ENCODE data around the gene ERC2. TPM values are rescaled to one million over a fixed set of nuclear protein-coding genes. Genes with fewer than 3 reads are reported as not detected.

The ERC2 gene
- total RNA-seq, 1 donor from 2014 or later = 1.5 TPM

- no peak overlapping the region for H3K27ac ChIP-seq
- no peak overlapping the region for H3K4me3 ChIP-seq
- ATAC-seq = no peak
- intact Hi-C loops (cut with DNase I) = no loop called here
- no peaks in the 10 kb centered on the region for H3K4me1 ChIP-seq
- no peaks in the 10 kb centered on the region for H3K36me3 ChIP-seq
- no peaks in the 10 kb centered on the region for H3K9me3 ChIP-seq
- TF ChIP-seq, protein P1, sequence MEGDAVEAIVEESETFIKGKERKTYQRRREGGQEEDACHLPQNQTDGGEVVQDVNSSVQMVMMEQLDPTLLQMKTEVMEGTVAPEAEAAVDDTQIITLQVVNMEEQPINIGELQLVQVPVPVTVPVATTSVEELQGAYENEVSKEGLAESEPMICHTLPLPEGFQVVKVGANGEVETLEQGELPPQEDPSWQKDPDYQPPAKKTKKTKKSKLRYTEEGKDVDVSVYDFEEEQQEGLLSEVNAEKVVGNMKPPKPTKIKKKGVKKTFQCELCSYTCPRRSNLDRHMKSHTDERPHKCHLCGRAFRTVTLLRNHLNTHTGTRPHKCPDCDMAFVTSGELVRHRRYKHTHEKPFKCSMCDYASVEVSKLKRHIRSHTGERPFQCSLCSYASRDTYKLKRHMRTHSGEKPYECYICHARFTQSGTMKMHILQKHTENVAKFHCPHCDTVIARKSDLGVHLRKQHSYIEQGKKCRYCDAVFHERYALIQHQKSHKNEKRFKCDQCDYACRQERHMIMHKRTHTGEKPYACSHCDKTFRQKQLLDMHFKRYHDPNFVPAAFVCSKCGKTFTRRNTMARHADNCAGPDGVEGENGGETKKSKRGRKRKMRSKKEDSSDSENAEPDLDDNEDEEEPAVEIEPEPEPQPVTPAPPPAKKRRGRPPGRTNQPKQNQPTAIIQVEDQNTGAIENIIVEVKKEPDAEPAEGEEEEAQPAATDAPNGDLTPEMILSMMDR (IDR thresholded peaks at IDR 0.05) = no peak
- H3K27me3 ChIP-seq (ENCODE audit: low read depth) = no peaks in the 10 kb centered on the region
- DNase-seq = no peak
These were observed 947.1 kb downstream of the ERC2 start for GRCh38 chr3:55521064-55521737.

- ATAC-seq = no peak
- TF ChIP-seq, protein P1 (IDR thresholded peaks at IDR 0.05) = no peak
- DNase-seq = no peak
- no peaks in the 10 kb centered on the region for H3K9me3 ChIP-seq
- H3K4me1 ChIP-seq = no peaks in the 10 kb centered on the region
- H3K27ac ChIP-seq = no peak overlapping the region
- intact Hi-C loops (cut with DNase I) = no loop called here
- no peak overlapping the region for H3K4me3 ChIP-seq
- H3K27me3 ChIP-seq (ENCODE audit: low read depth) = no peaks in the 10 kb centered on the region
- H3K36me3 ChIP-seq = no peaks in the 10 kb centered on the region
These were observed 949.2 kb downstream of the ERC2 start for GRCh38 chr3:55519019-55519418.

GRCh38 chr3:55518451-55518850, 949.8 kb downstream of the ERC2 start:
- no peak for DNase-seq
- intact Hi-C loops (cut with DNase I) = no loop called here
- H3K4me1 ChIP-seq = no peaks in the 10 kb centered on the region
- no peak overlapping the region for H3K4me3 ChIP-seq
- no peaks in the 10 kb centered on the region for H3K27me3 ChIP-seq (ENCODE audit: low read depth)
- TF ChIP-seq, protein P1 (IDR thresholded peaks at IDR 0.05) = no peak
- no peak for ATAC-seq
- no peaks in the 10 kb centered on the region for H3K36me3 ChIP-seq
- H3K27ac ChIP-seq = no peak overlapping the region
- no peaks in the 10 kb centered on the region for H3K9me3 ChIP-seq

GRCh38 chr3:55516392-55517030, 951.8 kb downstream of the ERC2 start:
- ATAC-seq = no peak
- TF ChIP-seq, protein P1 (IDR thresholded peaks at IDR 0.05) = no peak
- intact Hi-C loops (cut with DNase I) = no loop called here

GRCh38 chr3:55515550-55516246, 952.6 kb downstream of the ERC2 start:
- intact Hi-C loops (cut with DNase I) = no loop called here

More at GRCh38 chr3:55516392-55517030, 951.8 kb downstream of the ERC2 start:
- no peak for DNase-seq
- no peaks in the 10 kb centered on the region for H3K9me3 ChIP-seq
- no peak overlapping the region for H3K27ac ChIP-seq
- H3K36me3 ChIP-seq = no peaks in the 10 kb centered on the region
- no peaks in the 10 kb centered on the region for H3K4me1 ChIP-seq
- no peak overlapping the region for H3K4me3 ChIP-seq
- H3K27me3 ChIP-seq (ENCODE audit: low read depth) = no peaks in the 10 kb centered on the region

More at GRCh38 chr3:55515550-55516246, 952.6 kb downstream of the ERC2 start:
- Histone ChIP-seq H3K9me3 (no peaks in the 10 kb centered on the region), H3K27me3 (ENCODE audit: low read depth) (no peaks in the 10 kb centered on the region), H3K27ac (no peak overlapping the region), H3K36me3 (no peaks in the 10 kb centered on the region), H3K4me1 (no peaks in the 10 kb centered on the region), H3K4me3 (no peak overlapping the region)
- ATAC-seq = no peak
- no peak for DNase-seq
- TF ChIP-seq, protein P1 (IDR thresholded peaks at IDR 0.05) = no peak

All from lower lobe of right lung (tissue), 2 donors.